AG09309 (cell line): Measurements from ENCODE around the gene TM4SF5.

Experiments used
- DNase-seq: peaks from one replicate; pipeline ENCODE4 v3.0.0-alpha.2; 2010; ENCODE audit warnings: low read depth
- H3K4me3 ChIP-seq: 2 replicates; pipeline ENCODE4 v1.5.1; 2011; ENCODE audit warnings: mild to moderate bottlenecking, low read depth, low read length, moderate library complexity; ENCODE audit not compliant: control insufficient read depth
- CTCF ChIP-seq: IDR thresholded peaks from 2 replicates; pipeline ENCODE4 v1.5.1; 2011; ENCODE audit warnings: mild to moderate bottlenecking, low read depth, low read length, inconsistent platforms; ENCODE audit not compliant: insufficient read depth, control insufficient read depth; ENCODE audit errors: missing control alignments

The TM4SF5 gene

GRCh38 chr17:4800462-4801196 is 28.9 kb downstream of the TM4SF5 start:
- DNase-seq: no peak
- no peak for TF ChIP-seq CTCF

GRCh38 chr17:4802228-4802627 is 30.5 kb downstream of the TM4SF5 start, which contains the start of gene C17orf114:
Gene C17orf114, minus strand, starts transcription at chr17:4802328.
- TF ChIP-seq CTCF: no peak

More at GRCh38 chr17:4800462-4801196, 28.9 kb downstream of the TM4SF5 start:
- H3K4me3 ChIP-seq: no peak overlapping the region

GRCh38 chr17:4806456-4806776 is 34.7 kb downstream of the TM4SF5 start:
- H3K4me3 ChIP-seq: peak overlapping the region; percentile 79
- DNase-seq: no peak
- TF ChIP-seq CTCF: no peak

More at GRCh38 chr17:4802228-4802627, 30.5 kb downstream of the TM4SF5 start, which contains the start of gene C17orf114:
- H3K4me3 ChIP-seq: no peak within 1 kb of the TSS
- DNase-seq: no peak

- no peak for TF ChIP-seq CTCF
- peak within 1 kb of the TSS; percentile 79 for H3K4me3 ChIP-seq
- DNase-seq: no peak
These were observed 35.3 kb downstream of the TM4SF5 start, which contains the start of gene PLD2 for GRCh38 chr17:4806777-4807604. Gene PLD2, plus strand, starts transcription at chr17:4807152. Its CDS starts 621 bp downstream, at chr17:4807773.

GRCh38 chr17:4807605-4808377 is 36.1 kb downstream of the TM4SF5 start:
- TF ChIP-seq CTCF: no peak
- H3K4me3 ChIP-seq: peak overlapping the region; percentile 79
- DNase-seq: no peak

- TF ChIP-seq CTCF: no peak
- no peak overlapping the region for H3K4me3 ChIP-seq
- no peak for DNase-seq
These were observed 36.7 kb downstream of the TM4SF5 start for GRCh38 chr17:4808378-4808767.
